ENCODE results near the gene TMEM62. TPM values are rescaled to one million over a fixed set of nuclear protein-coding genes. Genes with fewer than 3 reads are reported as not detected.

TMEM62 gene
- total RNA-seq, 1 experiment from 2014 or later, result 7.2 TPM

- Histone ChIP-seq H3T11ph (ENCODE audit: low read length) (no peak overlapping the region), H2AFZ (ENCODE audit: low read length) (no peak overlapping the region), H4K5ac (ENCODE audit: insufficient read length, low read depth, low read length) (no peak overlapping the region), H2BK20ac (ENCODE audit: low read depth, low read length, poor library complexity, severe bottlenecking) (no peak overlapping the region), H3K9ac (ENCODE audit: extremely low read depth, insufficient read length, low read length) (no peak overlapping the region), H3K23ac (ENCODE audit: insufficient read length, low read depth, low read length) (no peak overlapping the region), H4K8ac (replicated peaks; ENCODE audit: insufficient read length, low read depth, low read length) (no peak overlapping the region), H3K27me3 (ENCODE audit: insufficient read depth, low read length) (no peaks in the 10 kb centered on the region), H3K14ac (ENCODE audit: insufficient read depth, low read length) (no peak overlapping the region), H3K79me1 (ENCODE audit: insufficient read depth, low read depth, low read length, poor library complexity, severe bottlenecking) (peaks cover 2% of the 10 kb centered on the region), H3K9me3 (ENCODE audit: control insufficient read depth, low read depth, low read length) (no peaks in the 10 kb centered on the region), H3K4me1 (ENCODE audit: insufficient read depth, low read length) (0 out of 2 replicates have a peak, but pooled peaks cover 1% of the 10 kb centered on the region), H2BK120ac (ENCODE audit: low read depth, low read length, poor library complexity, severe bottlenecking) (no peak overlapping the region), H3K4me2 (ENCODE audit: insufficient read depth, insufficient read length, low read length) (no peak overlapping the region), H3K27ac (ENCODE audit: insufficient read length, low read depth, low read length) (no peak overlapping the region), H2BK15ac (ENCODE audit: low read depth, low read length) (no peak overlapping the region), H3K23me2 (ENCODE audit: insufficient read length, low read depth, low read length, poor library complexity, severe bottlenecking) (no peaks in the 10 kb centered on the region), H4K91ac (ENCODE audit: insufficient read length, low read depth, low read length) (no peak overlapping the region), H2BK12ac (ENCODE audit: insufficient read length, low read depth, low read length) (no peak overlapping the region), H3K18ac (ENCODE audit: insufficient read length, low read depth, low read length) (no peak overlapping the region), H3K56ac (ENCODE audit: insufficient read length, low read depth, low read length) (no peak overlapping the region), H2AK5ac (ENCODE audit: insufficient read length, low read length) (no peak overlapping the region), H3K79me2 (ENCODE audit: insufficient read depth, low read length) (no peaks in the 10 kb centered on the region), H2BK5ac (ENCODE audit: insufficient read length, low read length) (no peak overlapping the region), H3K4ac (ENCODE audit: low read depth, low read length) (no peak overlapping the region), H4K20me1 (ENCODE audit: control insufficient read depth, insufficient read depth, insufficient read length) (no peaks in the 10 kb centered on the region)
- H3K9me3 Mint-ChIP-seq, result no peaks in the 10 kb centered on the region
- no peak for DNase-seq
- H3K4me3 Mint-ChIP-seq, result no peak overlapping the region
- H3K27ac Mint-ChIP-seq, result peak overlapping the region in 1 of 3 experiments; percentile 35; a peak in 1 of 7 replicates
- H3K4me1 Mint-ChIP-seq, result peaks cover 6 to 7% of the 10 kb centered on the region in 2 experiments
- peaks cover 5 to 48% (median 41%) of the 10 kb centered on the region in 3 experiments; a peak in 6 of 7 replicates for H3K36me3 Mint-ChIP-seq (ENCODE audit: insufficient read depth in 1 of 3, low read depth in 3 of 3)
- H3K27me3 Mint-ChIP-seq (ENCODE audit: low read depth), result no peaks in the 10 kb centered on the region
- no peak for TF ChIP-seq CTCF (conservative IDR thresholded peaks at IDR 0.05)
Measured at GRCh38 chr15:43085921-43086320, 47.5 kb upstream of the TMEM62 start.

All from H9 (cell line).